IPS DF 6.9 (cell line): ENCODE measurements around the gene CNST.
A peak's percentile ranks its signal among the peaks of the same experiment; 100 is the strongest.

Source experiments
- DNase-seq: peaks from one replicate; pipeline ENCODE4 v3.0.0-alpha.2; 2013; ENCODE audit warnings: low read depth, low spot score
- H3K27ac ChIP-seq: one replicate; pipeline ENCODE4 v1.5.1; 2013; ENCODE audit warnings: low read length, control low read depth
- H3K27me3 ChIP-seq: 2 replicates; pipeline ENCODE4 v1.6.1; 2013; ENCODE audit warnings: mild to moderate bottlenecking, low read length; ENCODE audit not compliant: control insufficient read depth, insufficient read depth
- H3K36me3 ChIP-seq: 2 replicates; pipeline ENCODE4 v1.6.1; 2013; ENCODE audit warnings: low read length; ENCODE audit not compliant: control insufficient read depth, insufficient read depth
- H3K4me1 ChIP-seq: 2 replicates; pipeline ENCODE4 v1.6.1; 2013; ENCODE audit warnings: low read length; ENCODE audit not compliant: control insufficient read depth, insufficient read depth
- H3K4me3 ChIP-seq: 2 replicates; pipeline ENCODE4 v1.5.1; 2013; ENCODE audit warnings: mild to moderate bottlenecking, low read length
- H3K9me3 ChIP-seq: 2 replicates; pipeline ENCODE4 v1.6.1; 2013; ENCODE audit warnings: low read length, inconsistent platforms; ENCODE audit not compliant: control insufficient read depth, insufficient read depth
- WGBS: extraction: QIAGEN DNeasy Blood & Tissue Kit; methylation state at CpG from one replicate; pipeline ENCODE4 v1.1.7; 2013; ENCODE audit warnings: mixed read lengths, missing lambda C conversion rate; ENCODE audit not compliant: insufficient read length, insufficient coverage; 5-methylcytosine and 5-hydroxymethylcytosine counted together

Gene CNST

DNA sequence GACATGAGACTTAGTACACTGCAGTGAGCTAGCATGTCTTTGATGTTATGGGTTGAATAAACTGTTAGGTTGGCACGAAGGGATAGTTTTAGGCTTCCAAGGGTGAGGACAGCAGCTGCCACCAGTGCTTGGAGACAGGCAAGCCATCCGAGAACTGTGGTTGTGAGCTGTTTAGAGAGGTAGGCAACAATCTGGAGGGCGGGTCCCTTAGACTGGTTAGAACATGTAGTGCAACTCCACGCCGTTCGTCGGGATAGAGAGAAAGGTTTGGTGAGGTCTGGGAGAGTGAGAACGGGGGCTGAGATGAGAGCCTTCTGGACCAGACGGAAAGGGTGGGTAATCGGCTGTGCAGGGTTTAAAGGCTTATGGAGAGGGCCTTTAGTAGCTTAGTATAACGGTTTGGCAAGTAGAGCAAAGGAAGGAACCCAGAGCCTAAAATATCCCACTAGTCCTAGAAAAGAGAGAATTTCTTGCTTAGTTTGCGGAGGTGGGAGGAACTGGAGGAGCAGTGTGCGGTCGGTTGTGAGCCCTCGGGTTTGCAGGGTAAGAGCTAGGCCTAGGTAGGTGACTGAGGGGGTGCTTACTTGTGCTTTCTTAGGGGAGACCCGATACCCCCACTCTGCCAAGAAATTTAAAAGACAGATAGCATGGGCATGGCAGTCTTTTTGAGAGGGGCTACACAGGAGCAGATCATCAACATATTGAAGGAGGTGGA lies 72.8 kb downstream of the CNST start:
- no peaks in the 10 kb centered on the region for H3K9me3 ChIP-seq
- no peaks in the 10 kb centered on the region for H3K36me3 ChIP-seq
- H3K4me3 ChIP-seq = no peak overlapping the region
- H3K27me3 ChIP-seq = no peaks in the 10 kb centered on the region
- H3K4me1 ChIP-seq = no peaks in the 10 kb centered on the region
- no peak overlapping the region for H3K27ac ChIP-seq
- WGBS = no CpG with 5 or more reads among the region's 16 CpGs
- no peak for DNase-seq

DNA sequence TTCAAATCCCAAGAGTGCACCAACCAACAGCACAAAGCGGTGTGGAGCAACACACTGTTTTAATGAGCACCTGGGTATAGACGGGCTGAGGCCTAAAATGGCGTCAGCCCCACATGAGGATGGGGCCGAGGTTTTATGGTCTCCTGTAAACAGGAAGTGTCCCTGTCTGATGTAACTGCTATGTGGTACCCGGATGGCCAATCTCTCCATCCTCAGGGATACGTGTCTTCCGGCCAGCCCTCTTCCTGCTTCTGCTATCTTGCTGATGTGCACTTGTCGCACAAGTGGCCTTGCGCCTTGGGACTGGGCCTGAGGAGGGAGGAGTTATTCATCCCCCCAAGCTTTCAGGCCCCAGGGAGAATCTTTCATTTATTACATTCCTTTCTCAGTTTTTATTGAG lies 73.5 kb downstream of the CNST start:
- Histone ChIP-seq H3K4me1 (no peaks in the 10 kb centered on the region), H3K27ac (no peak overlapping the region), H3K27me3 (no peaks in the 10 kb centered on the region), H3K4me3 (no peak overlapping the region), H3K9me3 (no peaks in the 10 kb centered on the region), H3K36me3 (no peaks in the 10 kb centered on the region)
- no peak for DNase-seq
- WGBS = no CpG with 5 or more reads among the region's 9 CpGs

DNA sequence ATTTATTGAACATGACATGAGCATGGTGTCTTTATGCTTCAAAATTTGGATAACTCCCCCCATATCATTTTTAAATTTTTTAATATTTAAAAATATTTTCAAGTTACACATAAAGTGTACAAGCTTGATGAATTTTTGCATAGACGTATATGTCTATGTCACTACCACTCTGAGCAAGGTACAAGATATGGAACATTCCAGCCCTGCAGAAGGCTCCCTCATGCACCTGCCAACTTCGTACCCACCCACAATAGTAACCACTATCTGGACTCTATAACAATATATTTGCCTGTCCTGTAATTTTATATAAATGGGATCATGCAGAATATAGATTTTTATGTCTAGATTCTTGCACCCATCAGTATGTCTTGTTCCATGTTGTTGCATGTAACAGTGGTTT lies 74.5 kb downstream of the CNST start:
- Histone ChIP-seq H3K27me3 (no peaks in the 10 kb centered on the region), H3K4me3 (no peak overlapping the region), H3K4me1 (no peaks in the 10 kb centered on the region), H3K9me3 (no peaks in the 10 kb centered on the region), H3K36me3 (no peaks in the 10 kb centered on the region), H3K27ac (no peak overlapping the region)
- no peak for DNase-seq
- WGBS = no CpG with 5 or more reads among the region's 2 CpGs

DNA sequence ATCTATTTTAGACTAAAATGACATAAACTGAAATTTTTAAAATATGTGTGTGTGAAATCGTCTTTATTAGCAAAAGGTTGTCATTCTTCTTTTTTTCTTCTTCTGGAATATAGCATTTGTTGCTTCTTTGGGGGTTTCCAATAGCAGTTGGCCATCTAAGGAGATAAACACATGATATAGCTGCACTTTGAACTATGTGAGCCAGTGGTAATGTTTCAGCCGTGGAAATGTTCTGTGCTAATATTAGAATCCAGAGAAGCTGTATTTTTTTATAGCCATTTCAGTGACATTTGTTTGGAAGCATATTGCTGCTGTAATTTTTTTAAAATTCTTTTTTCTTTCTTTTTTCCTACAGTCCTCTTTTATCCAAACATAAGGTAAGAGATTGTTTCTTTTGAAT lies 75.1 kb downstream of the CNST start:
- no peak overlapping the region for H3K4me3 ChIP-seq
- no peak overlapping the region for H3K27ac ChIP-seq
- no peaks in the 10 kb centered on the region for H3K9me3 ChIP-seq
- WGBS = no CpG with 5 or more reads among the region's 2 CpGs
- no peaks in the 10 kb centered on the region for H3K4me1 ChIP-seq
- no peaks in the 10 kb centered on the region for H3K27me3 ChIP-seq
- H3K36me3 ChIP-seq = no peaks in the 10 kb centered on the region
- no peak for DNase-seq

DNA sequence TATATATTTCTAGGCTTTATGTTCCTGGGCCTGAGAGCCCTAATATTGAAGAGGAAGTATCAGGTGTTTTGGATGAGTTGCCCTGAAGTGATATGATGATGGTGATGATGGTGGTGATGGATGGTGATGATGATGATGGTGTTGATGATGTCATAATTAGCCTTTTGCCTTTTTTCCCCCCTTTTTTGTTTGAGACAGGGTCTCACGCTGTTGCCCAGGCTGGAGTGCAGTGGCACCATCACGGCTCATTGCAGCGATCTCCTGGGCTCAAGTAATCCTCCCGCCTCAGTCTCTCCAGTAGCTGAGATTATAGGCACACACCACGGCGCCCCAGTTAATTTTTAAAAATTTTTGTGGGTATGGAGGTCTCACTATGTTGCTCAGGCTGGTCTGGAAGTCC lies 76.5 kb downstream of the CNST start:
- H3K36me3 ChIP-seq = no peaks in the 10 kb centered on the region
- WGBS = no CpG with 5 or more reads among the region's 6 CpGs
- DNase-seq = no peak

DNA sequence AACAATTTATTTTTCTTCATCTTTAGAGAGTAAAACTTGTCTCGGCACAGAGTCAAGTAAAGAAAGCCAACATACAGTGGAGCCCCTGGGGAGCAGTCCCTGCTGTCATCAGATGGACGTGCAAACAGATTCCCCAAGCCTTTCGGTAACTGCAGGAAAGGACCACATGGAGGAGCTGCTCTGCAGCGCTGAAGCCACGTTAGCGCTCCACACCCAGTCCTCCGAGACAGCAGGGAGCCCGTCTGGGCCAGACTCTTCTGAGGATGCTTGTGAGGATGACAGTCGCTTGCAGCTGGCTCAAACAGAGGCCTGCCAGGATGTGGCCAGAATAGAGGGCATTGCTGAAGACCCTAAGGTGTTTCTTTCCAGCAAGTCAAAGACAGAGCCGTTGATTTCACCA lies 80.9 kb downstream of the CNST start:
- Histone ChIP-seq H3K27ac (no peak overlapping the region), H3K4me1 (no peaks in the 10 kb centered on the region), H3K4me3 (no peak overlapping the region), H3K9me3 (no peaks in the 10 kb centered on the region), H3K27me3 (no peaks in the 10 kb centered on the region), H3K36me3 (no peaks in the 10 kb centered on the region)
- no CpG with 5 or more reads among the region's 10 CpGs for whole genome bisulfite sequencing
- peak; percentile 79 for DNase-seq

More for the DNA sequence above, 76.5 kb downstream of the CNST start:
- H3K4me3 ChIP-seq = no peak overlapping the region
- H3K9me3 ChIP-seq = no peaks in the 10 kb centered on the region
- H3K4me1 ChIP-seq = no peaks in the 10 kb centered on the region
- H3K27me3 ChIP-seq = no peaks in the 10 kb centered on the region
- H3K27ac ChIP-seq = no peak overlapping the region

DNA sequence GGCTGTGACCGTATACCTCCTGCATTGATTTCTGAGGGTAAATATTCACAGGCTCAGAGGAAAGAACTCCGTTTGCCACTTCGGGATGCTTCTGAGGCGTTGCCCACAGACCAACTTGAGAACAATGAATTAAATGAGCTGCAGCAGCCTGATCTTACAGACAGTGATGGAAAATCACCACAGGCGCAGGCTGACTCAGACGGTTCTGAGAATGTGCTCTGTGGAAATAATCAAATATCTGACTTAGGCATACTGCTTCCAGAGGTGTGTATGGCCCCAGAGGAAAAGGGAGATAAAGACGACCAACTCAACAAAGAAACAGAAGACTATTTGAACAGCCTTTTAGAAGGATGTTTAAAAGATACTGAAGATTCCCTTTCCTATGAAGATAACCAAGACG lies 81.3 kb downstream of the CNST start:
- WGBS = no CpG with 5 or more reads among the region's 8 CpGs
- Histone ChIP-seq H3K4me1 (no peaks in the 10 kb centered on the region), H3K27ac (no peak overlapping the region), H3K4me3 (no peak overlapping the region), H3K36me3 (no peaks in the 10 kb centered on the region), H3K27me3 (no peaks in the 10 kb centered on the region), H3K9me3 (no peaks in the 10 kb centered on the region)
- DNase-seq = no peak

- DNase-seq = no peak
- no peaks in the 10 kb centered on the region for H3K4me1 ChIP-seq
- H3K27ac ChIP-seq = no peak overlapping the region
- no peak overlapping the region for H3K4me3 ChIP-seq
- WGBS = no CpG with 5 or more reads among the region's 6 CpGs
- H3K9me3 ChIP-seq = no peaks in the 10 kb centered on the region
- H3K27me3 ChIP-seq = no peaks in the 10 kb centered on the region
- H3K36me3 ChIP-seq = no peaks in the 10 kb centered on the region
Measured at GRCh38 chr1:246651012-246651695, 84.9 kb downstream of the CNST start.

GRCh38 chr1:246658567-246658966 lies 92.3 kb downstream of the CNST start:
- no peak for DNase-seq
- no peaks in the 10 kb centered on the region for H3K27me3 ChIP-seq
- H3K27ac ChIP-seq = no peak overlapping the region
- no peaks in the 10 kb centered on the region for H3K36me3 ChIP-seq
- H3K9me3 ChIP-seq = no peaks in the 10 kb centered on the region
- H3K4me3 ChIP-seq = no peak overlapping the region
- WGBS = no CpG with 5 or more reads among the region's 6 CpGs
- H3K4me1 ChIP-seq = no peaks in the 10 kb centered on the region; the same call in 1 of the 2 replicates

DNA sequence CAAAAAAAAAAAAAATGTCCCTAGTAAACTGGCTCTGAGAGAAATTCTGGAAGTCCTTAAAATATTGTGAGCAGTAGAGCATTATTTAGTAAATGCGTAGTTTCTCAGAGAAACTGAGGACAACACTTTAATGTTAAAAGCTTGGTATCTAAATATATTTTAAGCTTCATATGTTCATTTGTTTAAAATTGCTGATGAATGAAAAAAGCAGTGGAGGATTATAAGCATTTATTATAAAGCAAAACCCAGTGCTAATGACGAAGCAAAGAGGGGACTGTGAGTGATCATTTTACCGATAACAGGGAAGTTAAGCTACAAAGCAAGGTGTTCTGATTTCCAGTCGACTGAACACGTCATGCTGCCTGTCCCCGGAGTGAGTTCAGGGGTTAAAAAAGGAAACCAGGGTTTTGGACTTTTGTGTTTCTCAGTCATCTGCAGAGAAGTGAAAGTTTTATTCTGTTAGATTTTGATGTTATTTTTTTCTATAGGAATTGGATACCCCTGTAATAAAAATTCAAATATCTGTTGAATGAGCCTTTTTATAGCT lies 93.4 kb downstream of the CNST start:
- no peak overlapping the region for H3K27ac ChIP-seq
- H3K4me3 ChIP-seq = no peak overlapping the region
- H3K4me1 ChIP-seq = no peaks in the 10 kb centered on the region; the same call in 1 of the 2 replicates
- H3K9me3 ChIP-seq = no peaks in the 10 kb centered on the region
- no peaks in the 10 kb centered on the region for H3K36me3 ChIP-seq
- WGBS = no CpG with 5 or more reads among the region's 6 CpGs
- no peaks in the 10 kb centered on the region for H3K27me3 ChIP-seq
- DNase-seq = no peak
